KMS-11 (cell line): ENCODE measurements around the gene ZNF624.

Experiments used
- H2AFZ ChIP-seq: fragments of 200-600 bp; sonication (generic); 2 replicates; pipeline ENCODE4 v1.6.1; 2016; ENCODE audit warnings: antibody characterized with exemption, mixed run types, low read depth
- H3K27ac ChIP-seq: fragments of 200-600 bp; sonication (generic); 2 replicates; pipeline ENCODE4 v1.6.1; 2016; ENCODE audit warnings: mild to moderate bottlenecking, mixed run types
- H3K27me3 ChIP-seq: fragments of 200-600 bp; sonication (generic); 2 replicates; pipeline ENCODE4 v1.6.1; 2017; ENCODE audit warnings: mild to moderate bottlenecking, low read depth, mixed run types, moderate library complexity; ENCODE audit not compliant: insufficient read depth
- H3K36me3 ChIP-seq: fragments of 200-600 bp; sonication (generic); 2 replicates; pipeline ENCODE4 v1.6.1; 2017; ENCODE audit warnings: mild to moderate bottlenecking, mixed run types; ENCODE audit not compliant: insufficient read depth
- H3K4me1 ChIP-seq: fragments of 200-600 bp; sonication (generic); 2 replicates; pipeline ENCODE4 v1.6.1; 2016; ENCODE audit warnings: mild to moderate bottlenecking, low read depth, mixed run types; ENCODE audit not compliant: poor library complexity, severe bottlenecking
- H3K4me2 ChIP-seq: fragments of 200-600 bp; sonication (generic); 2 replicates; pipeline ENCODE4 v1.7.0; 2016; ENCODE audit warnings: mild to moderate bottlenecking, mixed run types
- H3K4me3 ChIP-seq: fragments of 200-600 bp; sonication (generic); IDR thresholded peaks from 2 replicates; pipeline ENCODE4 v1.6.1; 2017; ENCODE audit warnings: low read depth, low read length, mixed read lengths; ENCODE audit not compliant: insufficient read depth
- H3K79me2 ChIP-seq: fragments of 200-600 bp; sonication (generic); 2 replicates; pipeline ENCODE4 v1.6.1; 2016; ENCODE audit warnings: low read depth, mixed run types; ENCODE audit not compliant: insufficient read depth
- H3K9ac ChIP-seq: fragments of 200-600 bp; sonication (generic); 2 replicates; pipeline ENCODE4 v1.6.1; 2016; ENCODE audit warnings: mild to moderate bottlenecking, mixed run types
- H4K20me1 ChIP-seq: fragments of 200-600 bp; sonication (generic); 2 replicates; pipeline ENCODE4 v1.6.1; 2016; ENCODE audit warnings: mild to moderate bottlenecking, mixed run types; ENCODE audit not compliant: insufficient read depth
- TF ChIP-seq, protein P1 (sequence below): fragments of 200-600 bp; sonication (generic); conservative IDR thresholded peaks from 2 replicates; pipeline ENCODE4 v1.6.1; 2017; ENCODE audit warnings: low read depth, mild to moderate bottlenecking, antibody characterized with exemption, low read length, moderate library complexity, mixed read lengths

ZNF624 gene

DNA sequence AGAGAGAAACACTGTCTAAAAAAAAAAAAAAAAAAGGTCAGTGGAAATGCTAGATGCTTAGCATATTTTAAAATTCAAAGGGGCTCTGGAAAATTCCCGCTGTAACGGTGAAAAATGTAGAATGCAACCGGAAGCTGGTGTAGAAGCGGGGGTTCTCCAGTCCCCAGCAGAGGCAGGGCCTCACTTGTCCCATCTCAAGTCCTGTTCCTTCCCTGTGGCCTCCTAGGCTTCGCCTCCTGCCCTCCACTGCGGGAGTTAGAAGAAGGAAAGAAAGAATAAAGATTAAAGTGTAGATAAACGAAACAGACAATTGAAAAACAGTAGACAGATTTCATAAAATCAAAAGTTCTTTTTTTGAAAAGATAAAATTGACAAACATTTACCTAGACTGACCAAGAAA is 69.9 kb downstream of the ZNF624 start:
- no peak overlapping the region for H3K27ac ChIP-seq
- TF ChIP-seq, protein P1, sequence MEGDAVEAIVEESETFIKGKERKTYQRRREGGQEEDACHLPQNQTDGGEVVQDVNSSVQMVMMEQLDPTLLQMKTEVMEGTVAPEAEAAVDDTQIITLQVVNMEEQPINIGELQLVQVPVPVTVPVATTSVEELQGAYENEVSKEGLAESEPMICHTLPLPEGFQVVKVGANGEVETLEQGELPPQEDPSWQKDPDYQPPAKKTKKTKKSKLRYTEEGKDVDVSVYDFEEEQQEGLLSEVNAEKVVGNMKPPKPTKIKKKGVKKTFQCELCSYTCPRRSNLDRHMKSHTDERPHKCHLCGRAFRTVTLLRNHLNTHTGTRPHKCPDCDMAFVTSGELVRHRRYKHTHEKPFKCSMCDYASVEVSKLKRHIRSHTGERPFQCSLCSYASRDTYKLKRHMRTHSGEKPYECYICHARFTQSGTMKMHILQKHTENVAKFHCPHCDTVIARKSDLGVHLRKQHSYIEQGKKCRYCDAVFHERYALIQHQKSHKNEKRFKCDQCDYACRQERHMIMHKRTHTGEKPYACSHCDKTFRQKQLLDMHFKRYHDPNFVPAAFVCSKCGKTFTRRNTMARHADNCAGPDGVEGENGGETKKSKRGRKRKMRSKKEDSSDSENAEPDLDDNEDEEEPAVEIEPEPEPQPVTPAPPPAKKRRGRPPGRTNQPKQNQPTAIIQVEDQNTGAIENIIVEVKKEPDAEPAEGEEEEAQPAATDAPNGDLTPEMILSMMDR = no peak
- no peak overlapping the region for H2AFZ ChIP-seq

DNA sequence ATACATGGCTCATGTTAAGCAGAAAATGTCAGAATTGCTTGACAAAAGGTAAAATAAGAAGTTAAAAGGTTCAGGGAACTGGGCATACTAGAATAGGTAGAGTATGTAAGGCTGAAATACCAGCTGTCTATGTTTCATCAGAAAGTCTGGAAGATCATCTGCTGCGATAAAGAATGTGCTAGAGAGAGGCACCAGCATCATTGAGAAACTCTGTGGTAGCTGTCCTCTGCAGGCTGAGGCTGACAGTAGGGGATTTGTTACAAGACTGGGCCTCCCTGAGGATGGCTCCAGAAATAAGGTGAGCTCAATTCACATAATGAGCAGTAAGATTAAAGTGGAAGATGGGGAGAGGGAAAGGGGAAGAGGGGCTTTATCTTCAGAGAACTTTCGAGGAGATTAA is 80.2 kb downstream of the ZNF624 start:
- H3K27ac ChIP-seq = no peak overlapping the region
- H3K79me2 ChIP-seq = no peaks in the 10 kb centered on the region
- no peak overlapping the region for H3K9ac ChIP-seq
- H3K4me3 ChIP-seq = no peak overlapping the region
- no peaks in the 10 kb centered on the region for H3K4me1 ChIP-seq
- no peak overlapping the region for H2AFZ ChIP-seq
- no peaks in the 10 kb centered on the region for H3K36me3 ChIP-seq
- no peak overlapping the region for H3K4me2 ChIP-seq
- no peaks in the 10 kb centered on the region for H3K27me3 ChIP-seq
- TF ChIP-seq, protein P1 = no peak
- H4K20me1 ChIP-seq = no peaks in the 10 kb centered on the region

More for the DNA sequence above, 69.9 kb downstream of the ZNF624 start:
- no peaks in the 10 kb centered on the region for H3K36me3 ChIP-seq
- no peaks in the 10 kb centered on the region for H3K27me3 ChIP-seq
- no peaks in the 10 kb centered on the region for H4K20me1 ChIP-seq
- no peaks in the 10 kb centered on the region for H3K4me1 ChIP-seq
- H3K4me2 ChIP-seq = no peak overlapping the region
- no peak overlapping the region for H3K9ac ChIP-seq
- no peaks in the 10 kb centered on the region for H3K79me2 ChIP-seq
- H3K4me3 ChIP-seq = no peak overlapping the region
